Effector CD4-positive, alpha-beta T cell (primary cell): ENCODE results near the gene CTTN.

ENCODE experiments used
- DNase-seq: peaks from one replicate; pipeline ENCODE4 v3.0.0-alpha.2; 2020

The CTTN gene

DNA sequence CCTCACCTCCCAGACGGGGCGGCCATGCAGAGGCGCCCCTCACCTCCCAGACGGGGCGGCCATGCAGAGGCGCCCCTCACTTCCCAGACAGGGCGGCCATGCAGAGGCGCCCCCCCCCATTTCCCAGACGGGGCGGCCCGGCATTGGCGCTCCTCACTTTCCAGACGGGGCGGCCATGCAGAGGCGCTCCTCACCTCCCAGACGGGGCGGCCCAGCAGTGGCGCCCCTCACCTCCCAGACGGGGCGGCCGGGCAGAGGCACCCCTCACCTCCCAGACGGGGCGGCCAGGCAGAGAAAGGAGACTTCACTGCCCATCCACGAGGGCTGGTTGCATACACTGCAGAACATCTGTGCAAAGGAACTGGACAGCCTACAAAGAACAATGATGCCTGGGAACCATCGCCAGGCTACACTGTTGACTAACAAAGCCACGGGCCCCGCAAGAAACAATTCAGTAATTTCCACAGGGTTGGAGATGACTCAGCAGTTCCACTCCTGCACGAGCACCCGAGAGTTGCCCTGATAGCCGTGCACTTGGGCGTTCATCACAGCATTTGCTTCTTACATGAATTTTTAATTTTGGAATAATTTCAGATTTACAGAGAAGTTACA lies 58.7 kb downstream of the CTTN start:
- no peak for DNase-seq

DNA sequence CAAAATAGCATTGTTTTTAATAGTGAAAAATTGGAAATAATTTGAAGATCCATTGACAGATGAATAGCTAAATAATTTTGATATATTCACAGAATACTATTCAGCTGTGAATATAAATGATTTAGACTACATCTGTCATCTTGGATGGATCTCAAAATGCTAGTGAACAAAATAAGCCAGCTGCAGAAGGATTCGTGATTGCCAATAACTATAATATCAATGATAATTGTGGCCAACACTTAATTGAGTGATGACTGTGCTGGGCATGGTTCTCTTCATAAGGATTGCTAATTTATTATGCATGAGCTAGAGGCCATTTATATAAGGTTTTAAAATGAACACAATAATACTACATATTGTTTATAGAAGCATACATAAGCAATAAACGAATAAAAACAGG lies 60.4 kb downstream of the CTTN start:
- DNase-seq = no peak

DNA sequence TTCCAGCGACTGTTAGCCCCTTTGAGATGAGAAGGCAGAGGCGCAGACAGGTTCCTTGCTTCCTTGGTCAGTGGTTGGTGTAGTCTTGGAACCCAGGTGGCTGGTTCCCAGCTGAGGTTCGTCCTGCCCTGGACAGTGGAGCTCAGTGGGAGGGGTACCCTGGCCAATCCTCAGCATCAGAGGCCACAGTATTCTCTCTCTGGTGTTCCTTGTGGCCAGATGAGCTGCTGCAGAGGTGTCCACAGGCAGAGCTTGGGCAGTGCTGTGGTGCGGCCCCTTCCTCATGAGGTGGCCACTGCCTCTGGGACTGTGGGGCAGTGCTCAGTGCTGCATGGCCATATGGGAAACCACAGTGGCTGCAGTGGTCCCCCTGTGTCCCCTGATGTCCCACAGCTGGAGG lies 61.8 kb downstream of the CTTN start:
- DNase-seq = no peak

DNA sequence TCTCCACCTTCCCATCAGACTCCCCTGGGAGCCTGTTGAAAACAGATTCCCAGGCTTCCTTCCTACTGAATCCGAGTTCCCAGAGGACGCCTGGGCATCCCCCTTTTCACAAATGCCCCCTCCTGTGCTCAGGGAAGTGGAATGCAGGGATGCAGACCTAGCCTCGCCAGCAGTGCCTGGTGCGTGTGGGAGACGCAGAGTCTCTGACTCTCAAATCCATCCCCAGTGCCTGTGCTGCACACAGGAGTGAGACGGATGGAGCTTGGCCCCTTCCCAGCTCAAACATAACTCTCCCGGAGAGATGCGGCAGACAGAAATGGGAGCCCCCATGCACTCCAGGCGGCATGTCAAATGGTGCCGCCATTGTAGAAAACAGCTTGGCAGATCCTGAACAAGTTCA lies 62.6 kb downstream of the CTTN start:
- DNase-seq = no peak

DNA sequence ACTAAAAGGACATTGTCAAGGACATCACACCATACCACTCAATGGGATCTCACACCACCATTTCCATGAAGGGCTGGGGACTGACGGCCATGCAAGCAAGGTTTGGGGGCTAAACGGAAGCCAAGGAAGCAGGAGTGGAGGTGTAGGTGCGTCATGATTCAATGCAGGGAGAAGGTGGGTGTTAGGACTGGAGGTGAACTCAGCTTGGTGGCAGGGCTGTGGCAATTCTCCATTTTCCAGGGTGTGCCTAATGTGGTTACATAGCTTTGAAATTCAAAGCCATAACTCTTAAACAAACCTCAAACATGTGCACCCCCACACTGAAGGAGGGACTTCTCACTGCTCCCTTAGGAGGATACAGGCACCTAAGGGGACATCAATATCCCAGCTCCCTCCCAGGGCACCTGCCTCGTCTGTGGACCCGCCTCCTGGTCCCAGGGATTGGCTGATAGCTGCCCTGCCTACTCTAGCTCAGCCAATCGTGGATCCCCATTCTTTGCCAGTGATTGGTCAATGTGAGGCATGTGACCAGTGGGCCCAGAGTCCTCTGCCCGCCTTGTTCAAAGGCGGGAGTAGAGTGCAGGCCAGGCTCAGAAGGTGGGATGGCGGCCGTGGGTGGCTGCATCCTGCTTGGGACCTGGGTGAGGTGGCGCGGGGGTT lies 64.6 kb downstream of the CTTN start:
- no peak for DNase-seq

DNA sequence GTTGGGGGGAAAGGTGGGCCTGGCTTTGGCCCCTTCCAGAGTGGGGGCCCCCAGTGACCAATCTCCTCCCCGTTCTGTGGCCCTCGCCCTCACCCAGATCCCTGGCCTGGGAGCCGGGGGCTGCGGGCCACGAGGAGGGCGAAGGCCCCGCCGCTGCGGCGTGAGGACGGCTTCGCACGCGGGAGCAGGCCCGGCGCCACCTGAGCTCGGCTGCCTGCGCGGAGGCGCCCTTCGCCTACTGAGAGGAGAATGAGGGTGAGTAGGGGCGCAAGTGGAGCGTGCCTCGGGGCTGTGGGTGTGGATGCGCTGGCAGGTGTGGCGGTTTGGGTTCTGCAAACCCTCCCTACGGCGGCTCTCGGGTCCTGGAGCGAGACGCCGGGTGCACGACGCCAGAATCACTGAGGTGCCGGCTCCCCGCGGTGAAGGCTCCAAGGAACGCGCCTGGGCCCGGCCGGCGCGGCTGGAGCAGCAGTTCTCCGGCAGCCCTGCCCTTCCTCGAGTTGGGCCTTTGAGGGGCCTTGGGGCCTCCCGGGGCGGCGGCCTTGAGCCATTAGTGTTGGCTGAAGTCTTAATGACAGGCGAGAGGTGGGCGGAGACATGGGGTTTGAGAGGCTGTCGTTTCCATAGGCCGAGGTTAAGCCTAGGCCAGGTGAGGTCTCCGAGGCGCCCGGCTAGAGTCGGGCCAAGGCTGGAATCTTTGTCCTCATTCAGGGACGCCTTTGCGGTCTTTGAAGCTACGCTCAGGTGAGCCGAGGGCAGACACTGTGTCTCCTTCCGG lies 65.3 kb downstream of the CTTN start:
- DNase-seq = no peak

DNA sequence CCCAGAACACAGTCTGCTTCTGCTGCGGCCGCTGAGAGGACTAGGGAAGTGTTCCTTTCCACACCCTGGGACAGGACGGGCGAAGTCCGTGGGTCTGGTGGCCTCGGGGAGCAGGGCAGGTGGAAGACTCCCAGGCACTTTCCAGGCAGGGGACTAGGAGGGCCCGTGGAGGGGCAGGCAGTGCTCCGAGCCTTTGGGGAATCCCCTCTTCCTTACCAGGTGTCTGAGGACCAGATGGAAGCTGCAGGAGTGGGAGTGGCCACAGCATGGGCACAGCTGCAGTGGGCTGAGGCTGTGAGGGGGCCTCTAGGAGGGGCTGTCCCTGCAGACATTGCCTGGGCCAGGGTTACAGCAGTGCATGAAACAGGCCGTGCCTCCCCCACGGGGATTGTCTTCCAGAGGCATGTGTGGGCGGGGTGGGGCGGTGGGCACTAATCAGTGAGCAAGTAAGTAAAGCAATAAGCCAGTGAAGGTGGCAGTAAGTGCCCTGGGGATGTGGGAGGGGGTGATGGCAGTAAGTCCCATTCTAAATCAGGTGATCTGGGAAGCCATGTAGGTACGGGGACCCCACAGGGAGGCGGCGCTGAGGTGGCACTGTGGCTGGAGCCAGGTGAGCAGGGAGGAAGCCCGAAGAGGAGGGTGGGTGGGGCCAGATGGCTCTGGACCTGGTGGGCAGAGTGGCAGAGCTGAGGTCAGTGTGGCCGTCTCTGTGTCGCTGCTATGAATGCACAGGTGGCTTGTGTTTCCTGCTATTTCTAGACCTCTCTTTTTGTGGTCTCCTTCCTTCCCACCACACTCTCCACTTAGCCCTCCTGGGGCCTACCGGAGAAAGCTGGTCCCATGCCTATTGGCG lies 66.4 kb downstream of the CTTN start:
- DNase-seq = no peak

DNA sequence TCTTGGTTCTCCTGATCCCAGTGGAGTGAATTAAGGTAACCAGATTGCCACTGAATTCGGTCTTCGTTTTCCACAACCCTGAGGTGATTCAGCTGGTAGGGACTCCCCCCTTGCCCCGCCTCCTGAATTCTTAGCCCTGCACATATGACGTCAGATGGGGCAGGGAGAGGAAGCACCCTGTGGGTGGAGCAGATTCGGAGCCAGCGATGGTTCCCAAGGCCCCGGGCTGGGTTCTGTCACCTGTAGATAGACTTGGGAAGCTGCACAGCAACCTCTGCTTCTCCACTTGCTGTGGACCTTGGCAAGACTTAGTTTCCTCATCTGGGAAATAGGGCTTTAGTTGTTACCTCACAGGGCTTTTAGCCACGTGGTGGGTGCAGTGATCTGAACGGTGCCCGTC lies 67.8 kb downstream of the CTTN start:
- DNase-seq = no peak

DNA sequence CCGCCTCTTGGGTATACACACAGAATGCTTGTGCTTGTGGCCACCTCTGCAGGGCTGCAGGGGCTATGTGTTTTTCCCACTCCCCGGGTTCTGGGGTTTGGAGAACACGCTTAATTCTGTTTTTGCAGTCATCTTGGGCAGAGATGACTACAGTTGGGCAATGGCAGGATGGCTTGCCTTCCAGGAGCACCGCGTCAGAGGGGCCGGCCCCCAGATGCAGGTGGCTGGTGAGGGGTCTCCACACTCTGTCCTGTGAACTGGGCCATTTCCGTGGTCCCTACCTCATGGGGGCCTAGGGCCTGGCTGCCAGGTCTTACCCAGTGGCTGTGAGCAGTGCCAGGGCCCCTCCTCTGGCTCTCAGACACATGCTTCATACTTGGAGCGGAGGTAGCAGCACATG lies 68.3 kb downstream of the CTTN start:
- no peak for DNase-seq

DNA sequence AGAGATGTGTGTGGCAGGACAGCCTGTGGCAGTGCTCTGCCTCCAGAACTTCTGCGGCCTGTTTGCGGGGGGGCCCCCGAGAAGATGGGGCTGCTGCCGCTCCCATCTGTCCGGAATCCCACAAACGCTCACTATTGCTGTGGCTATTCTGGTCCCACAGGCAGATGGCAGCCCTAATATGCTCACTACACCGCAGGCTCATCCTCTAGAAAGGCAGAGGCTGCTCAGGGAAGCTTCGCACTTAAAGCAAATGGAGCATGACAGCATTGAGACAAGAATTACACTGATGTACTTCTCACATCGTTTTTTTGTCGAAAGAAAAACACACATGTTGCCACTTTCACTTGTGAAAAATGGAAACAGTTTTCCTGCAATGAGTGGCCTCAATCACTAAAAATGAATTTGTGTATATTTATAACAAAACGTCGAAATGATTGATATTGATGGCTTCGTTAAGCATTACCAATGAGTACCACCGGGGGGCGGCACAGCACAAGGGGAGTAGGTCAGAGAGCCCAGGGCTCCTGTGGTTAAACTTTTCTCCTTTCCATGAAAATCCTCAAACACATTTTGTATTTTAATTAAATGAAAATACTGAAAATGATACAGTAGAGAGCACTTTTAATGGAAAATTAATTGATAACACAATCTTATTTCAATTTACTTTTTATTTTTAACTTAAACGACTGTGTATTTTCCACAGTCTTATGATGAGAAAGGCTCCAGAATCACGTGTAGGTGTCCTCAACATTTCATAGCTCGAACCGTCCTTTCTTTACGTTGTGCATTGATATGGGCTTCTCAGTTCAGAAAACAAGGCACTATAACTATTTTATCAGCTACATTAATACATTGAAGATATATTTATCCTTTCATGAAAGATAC lies 69.1 kb downstream of the CTTN start:
- no peak for DNase-seq

DNA sequence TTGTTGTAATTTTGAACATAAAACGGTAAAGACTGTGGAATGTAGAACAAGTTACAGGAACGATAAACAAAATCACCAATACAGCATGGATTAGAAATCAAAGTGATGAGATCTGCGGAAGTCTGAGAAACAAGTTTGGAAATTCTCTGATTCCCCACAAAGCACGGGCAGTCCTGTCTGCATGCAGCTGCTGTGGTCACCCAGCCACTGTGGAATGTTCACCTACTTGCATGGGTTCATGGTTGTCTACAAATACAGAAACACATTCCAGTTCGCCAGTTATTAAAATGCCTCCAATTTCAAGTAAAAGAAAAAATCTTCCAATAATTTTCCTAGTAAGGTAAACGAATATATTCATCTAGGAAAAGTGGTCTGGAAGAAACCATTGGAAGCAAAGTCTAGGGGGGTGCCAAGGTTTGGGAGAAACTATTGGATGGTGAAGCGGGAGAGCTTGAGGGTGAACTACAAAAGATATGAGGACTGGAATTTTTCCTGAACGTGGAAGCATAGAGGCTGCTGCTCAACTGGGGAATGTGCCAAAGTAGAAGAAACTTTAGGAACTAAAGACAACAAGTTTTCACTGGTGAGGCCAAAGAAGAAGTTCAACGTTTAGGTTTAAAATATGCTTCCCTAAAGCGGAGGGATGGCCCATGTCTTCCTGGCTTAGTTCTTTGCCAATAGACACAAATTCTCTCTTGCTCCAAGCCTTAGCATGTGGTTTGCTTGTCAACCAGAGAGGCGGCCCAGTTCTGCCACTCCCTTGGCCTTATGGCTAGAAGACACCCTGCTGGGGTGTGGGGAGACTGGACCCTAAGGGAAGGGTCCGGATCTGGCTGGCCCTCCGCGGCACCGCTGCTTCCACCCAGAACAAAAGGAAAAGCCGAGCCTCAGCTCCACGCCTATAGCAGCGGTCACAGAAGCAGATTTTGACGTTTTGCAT lies 70.2 kb downstream of the CTTN start:
- no peak for DNase-seq

DNA sequence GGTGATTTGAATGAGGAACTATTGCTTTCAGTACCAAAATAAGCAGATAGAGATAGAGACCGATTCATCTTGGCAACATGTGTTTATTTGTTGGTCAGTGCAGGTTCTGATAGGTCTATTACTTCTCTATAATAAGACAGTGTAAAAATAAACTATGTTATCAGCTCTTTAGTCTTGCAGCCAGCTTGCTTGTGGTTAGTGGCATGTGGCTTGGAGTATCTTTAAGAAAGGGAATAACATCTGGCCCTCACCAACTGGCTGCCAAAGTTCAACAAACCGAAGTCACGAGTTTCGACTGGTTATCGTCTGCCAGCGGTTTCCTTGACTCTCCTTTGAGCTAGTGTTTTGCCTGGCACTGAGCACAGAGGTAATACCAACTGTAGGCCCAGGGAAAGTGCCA lies 71.8 kb downstream of the CTTN start:
- DNase-seq = no peak

DNA sequence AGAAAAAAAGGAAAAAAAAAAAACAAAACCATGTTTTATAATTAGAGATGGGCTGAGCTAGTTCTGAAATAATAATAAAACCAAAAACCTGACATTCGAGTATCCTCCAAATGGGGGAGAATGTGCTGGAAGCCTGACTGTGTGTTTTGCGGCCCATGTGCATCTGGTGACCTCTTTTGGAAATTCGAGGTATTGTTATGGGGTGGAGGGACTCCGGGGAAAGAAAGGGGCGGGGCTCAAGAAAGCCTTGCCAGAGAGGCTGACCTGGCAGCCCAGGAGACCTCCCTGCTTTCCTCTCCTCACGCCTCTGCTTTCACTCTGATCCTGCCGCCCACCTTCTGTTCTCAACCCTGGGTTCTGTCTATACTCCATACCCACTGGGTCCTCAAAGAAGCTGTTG lies 72.9 kb downstream of the CTTN start:
- no peak for DNase-seq

DNA sequence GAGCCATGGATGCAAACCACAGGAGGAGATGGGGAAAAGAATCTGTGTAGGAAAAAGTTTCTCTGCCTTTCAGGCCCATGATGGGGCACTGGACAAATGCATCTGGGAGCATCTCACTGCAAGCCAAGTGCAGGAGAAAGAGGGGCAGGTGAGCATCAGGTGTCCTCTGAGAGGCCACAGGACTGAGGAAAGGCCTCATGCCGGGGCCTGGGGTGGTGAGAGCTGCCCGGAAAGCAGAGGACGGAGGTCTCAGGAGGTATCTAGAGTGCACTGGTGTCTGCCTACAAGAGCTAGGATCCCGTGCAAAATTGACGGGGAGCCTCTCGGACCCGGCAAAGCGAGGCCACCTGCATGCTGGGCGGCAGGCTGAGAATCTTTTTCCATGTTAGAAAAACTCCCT lies 73.9 kb downstream of the CTTN start:
- no peak for DNase-seq

DNA sequence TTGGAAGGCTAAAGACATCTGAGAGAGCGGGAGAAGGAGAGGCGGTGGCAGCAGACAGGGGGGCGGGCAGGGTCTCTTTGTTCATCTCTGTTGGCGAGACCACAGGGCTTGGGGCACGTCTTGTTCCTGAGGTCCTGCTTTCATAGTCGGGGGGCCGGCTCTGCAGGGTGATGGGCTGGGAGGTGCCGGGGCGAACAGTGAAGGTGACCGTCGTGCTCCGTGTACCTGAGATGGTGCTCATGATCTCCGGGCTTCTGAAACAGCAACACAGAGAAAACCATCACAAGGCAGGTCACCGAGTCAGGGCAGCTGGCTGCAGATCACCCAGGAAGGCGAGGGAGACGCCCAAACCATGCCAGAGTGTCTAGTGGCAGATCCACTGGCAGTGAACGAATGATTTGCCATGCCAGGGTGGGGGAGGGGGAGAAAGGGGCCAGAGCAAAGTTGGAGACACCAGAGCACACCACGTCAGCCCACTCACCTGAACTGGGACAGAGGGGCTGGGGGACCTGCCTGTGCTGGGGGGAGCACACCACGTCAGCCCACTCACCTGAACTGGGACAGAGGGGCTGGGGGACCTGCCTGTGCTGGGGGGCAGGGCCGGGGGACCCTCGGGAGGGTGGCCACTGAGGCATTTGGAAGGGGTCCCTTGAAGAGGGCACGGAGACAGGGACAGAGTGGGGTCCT lies 75.0 kb downstream of the CTTN start:
- no peak for DNase-seq

DNA sequence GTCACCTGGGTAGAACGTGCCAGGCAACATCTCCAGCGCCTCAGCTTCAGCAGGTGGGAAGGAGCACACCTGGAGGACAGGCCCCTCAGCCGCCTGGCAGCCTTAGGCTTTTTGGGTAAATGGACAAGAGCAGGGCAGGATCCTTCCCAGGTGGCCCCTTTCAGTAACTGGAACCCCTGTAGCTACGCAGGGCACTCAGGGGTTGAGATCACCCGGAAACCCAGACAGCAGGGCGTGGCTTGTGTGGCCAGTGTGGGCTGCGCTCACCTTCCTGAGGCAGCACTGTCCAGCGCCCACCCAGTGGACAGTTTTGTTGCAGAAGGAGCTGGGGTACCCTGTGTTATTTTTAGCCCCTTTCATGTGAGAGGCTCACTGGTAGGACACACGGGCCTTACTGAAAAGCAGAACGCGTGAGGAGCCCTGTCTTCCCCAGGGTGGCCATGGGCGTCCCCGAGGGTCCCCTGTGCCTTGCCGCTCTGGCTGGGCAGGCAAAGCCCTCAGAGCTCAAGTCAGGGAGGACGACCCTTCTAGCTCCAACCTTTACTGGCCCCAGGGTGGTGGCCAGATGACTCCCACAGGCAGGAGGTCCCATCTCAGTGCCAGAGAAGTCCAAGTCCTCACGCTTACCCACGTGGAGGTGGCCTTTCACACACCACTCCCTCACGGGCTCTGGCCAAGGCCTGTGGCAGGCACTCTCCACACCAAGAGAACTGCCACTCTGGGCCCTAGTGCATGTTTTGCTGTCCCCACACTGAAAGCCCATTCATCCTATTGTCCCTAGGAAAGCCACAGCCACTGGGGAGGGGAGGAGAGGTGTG lies 75.8 kb downstream of the CTTN start:
- no peak for DNase-seq

DNA sequence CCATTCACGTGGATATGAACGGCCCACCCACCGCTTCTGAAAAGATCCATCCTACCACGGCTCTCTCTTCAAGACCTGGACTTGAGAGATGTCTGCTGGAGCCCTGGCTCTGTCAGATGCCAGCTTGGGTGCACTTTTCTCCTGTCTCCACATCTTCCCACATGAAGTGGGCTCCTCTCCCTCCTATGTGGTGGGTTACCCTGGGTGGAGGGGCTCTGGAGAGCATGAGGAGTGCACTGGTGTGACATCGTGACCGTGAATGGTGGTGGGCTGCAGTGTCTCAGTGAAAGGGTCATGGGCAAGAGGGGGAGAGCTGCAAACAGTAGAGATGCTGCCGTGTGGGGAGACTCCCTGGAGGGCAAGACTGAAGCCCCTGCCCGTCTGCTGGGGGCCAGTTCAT lies 76.4 kb downstream of the CTTN start:
- no peak for DNase-seq

DNA sequence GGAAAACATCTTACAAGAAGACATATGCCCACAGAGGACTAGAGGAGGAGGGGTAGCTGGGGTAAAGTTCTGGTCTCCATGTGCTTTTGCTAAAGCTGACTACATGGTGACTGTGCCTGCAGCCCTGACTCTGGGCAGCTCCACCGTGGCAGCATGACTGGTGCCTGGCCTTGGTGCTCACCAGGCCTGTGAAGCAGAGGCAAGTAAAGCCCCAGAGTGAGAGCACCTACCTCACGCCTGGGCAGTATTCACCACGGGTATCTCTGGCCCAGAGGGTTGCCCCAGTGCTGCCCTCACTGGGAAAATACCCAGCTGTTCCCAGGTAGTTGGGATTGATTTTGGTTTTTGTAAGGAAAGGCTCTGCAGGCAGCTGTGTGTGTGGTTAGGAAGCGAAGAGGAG lies 78.3 kb downstream of the CTTN start:
- DNase-seq = no peak

DNA sequence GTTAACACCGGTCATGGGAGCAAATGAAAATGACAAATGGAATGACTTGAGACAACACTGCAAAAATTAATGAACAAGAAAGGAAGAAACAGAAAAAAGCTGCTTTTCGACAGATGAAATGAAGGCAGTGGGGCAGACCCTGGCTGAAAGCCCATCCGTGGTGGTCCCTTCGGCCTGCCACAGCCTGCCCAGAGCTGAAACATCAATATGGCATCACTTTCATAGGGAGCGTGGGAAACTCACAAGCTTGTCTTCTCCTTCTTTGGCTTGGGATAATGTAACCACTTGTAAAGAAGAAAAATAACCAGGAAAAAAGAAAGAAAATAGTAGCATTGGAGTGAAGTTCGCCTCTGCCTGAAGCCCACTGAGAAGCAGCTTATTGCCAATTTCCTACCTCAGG lies 78.8 kb downstream of the CTTN start:
- no peak for DNase-seq

DNA sequence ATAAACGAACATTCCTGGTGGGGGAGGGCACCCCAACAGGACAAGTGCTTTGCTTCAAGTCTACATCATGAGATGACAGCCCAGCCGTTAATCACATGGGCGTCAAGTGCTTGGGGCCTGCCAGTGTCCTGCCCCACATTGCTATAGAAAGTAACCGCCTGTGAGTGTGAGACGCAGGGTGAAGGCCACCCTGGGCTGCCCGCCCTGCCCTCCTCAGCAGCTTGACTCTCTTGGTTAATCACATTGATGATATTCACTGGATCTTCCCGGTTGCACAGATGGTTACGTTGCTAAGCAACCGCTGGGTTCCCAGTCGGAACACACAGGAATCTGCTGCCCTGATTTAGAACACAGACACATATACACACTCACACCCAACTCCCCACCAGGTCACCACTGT lies 79.3 kb downstream of the CTTN start:
- no peak for DNase-seq
